ENCODE measurements around the gene MRPL54.
A peak's percentile ranks its signal among the peaks of the same experiment; 100 is the strongest.

MRPL54 gene

DNA sequence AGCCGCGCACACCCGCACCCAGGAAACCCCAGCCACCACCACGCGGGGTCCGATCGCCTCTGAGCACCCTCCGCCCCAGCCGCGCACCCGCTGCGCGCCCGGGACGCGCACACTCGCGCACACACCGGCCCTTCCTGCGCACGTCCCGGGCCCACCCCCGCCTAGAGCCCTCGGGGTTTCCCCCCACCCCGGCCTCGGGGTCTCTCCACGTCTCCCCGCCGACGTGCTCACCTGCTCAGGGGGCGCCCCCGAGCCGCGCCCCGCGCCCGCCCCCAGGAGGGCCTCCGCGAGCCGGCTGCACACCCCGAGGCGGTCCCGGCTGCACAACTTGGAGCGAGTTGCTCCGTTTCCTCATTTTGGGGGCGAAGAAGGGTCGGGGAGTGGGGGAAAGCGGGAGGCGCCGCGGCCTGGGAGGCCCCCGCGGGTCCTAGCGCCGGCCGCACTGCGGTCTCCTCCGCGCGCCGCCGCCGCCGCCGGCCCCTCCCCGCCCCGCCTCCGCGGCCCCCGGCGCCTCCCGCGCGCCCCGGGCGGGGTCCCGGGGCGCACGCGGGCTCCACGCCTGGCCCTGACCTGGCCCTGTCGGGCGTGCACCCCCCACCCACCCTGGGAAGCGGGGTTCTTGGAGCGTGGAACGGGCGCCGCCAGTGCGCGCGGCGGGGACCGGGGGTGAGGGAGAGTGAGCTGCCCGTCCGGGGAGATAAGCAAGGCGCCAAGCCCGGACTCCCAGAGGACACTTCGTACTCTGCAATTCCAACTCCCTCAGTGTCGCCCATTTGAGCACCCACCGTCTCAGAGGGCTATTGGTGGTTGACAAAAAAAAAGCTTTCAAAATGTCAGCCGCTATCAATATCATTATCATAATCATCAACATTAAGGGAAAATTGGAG is 23.7 kb downstream of the MRPL54 start, which contains the start of gene MATK:
MATK (minus strand) TSS at position 444 of the 887 bp plus-strand sequence. CDS start 1,246 bp downstream, outside the sequence.
- DNase-seq, result peak; percentile 46 to 52

DNA sequence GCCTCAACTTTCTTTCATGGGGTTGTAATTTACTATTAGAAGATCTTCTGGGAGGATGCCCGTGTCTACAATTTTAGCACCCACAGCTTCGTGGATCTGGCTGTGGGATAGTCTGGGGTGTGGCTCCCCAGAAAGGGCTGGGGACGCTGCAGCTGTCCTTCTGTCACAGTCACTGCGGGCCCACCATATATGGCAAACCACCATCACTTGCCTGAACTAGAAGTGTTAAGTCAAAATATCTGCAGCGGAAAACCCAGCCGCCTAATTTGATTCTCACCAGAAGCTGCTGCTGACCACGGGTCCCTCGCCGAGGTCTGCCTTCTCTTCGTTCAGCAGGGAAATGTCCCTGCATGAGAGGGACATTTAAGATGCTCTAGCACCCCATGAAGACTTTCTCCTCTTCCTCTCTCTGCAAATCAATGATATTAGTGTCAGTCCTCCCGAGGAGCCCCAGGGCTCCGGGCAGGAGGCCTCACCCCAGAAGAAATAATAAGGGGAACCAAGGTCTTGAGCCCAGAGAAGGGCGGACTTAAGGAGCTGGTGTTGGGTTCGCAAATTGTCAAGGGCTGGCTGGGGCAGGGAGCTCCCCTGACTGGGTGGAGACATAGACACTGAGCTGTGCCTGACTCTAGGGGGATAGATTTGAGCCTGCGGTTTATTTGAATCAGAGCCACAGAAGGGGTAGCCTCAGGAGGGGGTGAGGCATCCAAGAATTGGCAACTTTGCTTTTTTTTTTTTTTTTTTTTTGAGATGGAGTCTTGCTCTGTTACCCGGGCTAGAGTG is 26.7 kb downstream of the MRPL54 start:
- DNase-seq, result no peak

DNA sequence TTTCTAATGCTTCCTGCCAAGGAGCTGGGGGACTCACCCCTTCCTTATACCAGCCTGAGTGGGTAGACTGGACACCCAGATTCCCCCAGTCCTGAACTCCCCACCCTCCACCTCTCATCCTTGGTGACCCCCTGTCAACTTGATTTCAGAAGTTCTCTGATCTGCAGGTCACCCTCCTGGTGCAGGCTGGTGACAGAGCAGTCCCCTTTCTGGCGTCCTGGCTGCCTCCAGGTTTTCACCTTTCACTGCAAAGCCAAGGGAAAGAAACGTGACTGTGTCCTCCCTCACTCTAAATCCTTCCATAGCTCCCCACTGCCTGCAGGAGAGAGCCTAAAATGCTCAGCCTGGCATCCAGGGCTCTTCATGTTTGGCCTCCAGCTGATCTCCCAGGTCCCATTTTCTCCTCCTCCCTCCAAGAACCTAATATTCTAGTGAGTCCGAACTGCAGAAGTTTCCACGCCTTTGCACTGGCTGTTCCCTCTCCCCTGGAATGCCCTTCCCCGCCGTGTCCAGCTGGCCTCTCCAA is 27.8 kb downstream of the MRPL54 start:
- no peak for DNase-seq

DNA sequence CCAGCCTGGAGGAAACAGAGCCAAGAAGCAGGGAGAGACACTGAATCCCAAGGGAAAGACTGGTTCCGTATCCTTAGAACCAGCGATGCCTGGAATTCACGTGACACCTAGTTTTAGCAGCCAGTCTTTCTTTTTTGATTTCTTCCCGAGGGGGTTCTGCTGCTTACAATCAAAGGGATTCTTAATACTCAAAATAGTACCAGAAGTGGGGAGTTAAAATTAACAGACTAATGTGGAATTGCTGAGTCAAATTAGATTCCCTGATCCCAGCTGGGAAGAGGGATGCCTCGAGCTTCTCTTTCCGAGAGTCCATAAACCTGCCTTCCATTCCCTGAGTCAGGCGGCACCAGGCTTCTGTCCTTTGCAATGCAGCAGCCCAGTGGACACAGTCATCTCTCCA is 28.5 kb downstream of the MRPL54 start:
- DNase-seq, result no peak

DNA sequence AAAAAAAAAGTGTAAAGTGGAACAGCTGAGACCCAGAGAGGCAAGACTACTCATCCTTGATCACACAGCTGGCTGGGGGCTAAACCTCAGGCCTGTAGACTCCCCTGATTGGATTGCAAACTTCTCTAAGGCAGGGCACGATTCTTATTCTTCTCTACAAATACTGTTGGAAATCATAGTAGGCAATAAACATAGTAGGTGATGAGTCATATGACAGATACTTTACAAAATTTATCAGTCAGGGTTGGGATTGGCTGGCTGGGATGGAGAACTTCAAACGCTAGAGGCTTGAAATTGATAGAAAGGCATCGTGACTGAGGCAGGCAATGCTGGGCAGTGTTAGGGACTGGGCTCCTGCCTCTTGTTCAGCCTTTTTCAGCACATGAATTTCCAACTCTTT is 29.6 kb downstream of the MRPL54 start:
- no peak for DNase-seq

DNA sequence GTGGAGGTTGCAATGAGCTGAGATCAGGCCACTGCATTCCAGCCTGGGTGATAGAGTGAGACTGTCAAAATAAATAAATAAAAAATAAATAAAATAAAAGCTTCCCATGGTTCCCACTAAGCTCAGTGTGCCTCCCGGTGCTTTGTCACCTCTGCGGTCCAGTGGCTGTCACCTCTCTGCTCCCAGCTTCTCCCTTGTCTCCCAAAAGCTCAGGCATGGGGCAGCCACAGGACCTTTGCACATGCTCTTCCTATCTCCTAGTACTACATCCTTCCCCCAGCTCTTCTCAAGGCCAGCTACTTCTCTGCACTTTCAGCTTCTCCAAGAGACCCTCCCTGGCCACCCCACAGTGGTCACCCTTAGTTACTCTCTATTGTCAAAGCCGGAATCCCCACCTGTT is 31.3 kb downstream of the MRPL54 start:
- DNase-seq, result no peak

DNA sequence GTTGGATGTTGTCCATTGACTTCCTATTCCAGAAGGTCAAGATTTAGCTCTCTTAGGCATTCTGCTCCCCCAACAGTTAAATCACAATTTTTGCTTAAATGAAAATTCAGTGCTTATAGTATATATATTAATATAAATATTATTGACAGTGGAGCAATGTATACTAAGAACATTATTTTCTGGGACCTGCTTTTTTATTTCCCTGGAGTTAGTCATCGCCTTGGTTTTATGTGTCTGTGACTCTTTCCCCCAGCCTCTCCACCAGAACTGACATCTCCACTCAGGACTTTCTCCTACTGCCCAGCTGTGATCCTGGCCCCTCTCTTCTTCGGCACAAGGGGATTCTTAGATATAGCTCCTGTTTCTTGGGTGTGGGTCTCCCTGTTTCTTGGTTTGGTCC is 33.9 kb downstream of the MRPL54 start:
- no peak for DNase-seq

DNA sequence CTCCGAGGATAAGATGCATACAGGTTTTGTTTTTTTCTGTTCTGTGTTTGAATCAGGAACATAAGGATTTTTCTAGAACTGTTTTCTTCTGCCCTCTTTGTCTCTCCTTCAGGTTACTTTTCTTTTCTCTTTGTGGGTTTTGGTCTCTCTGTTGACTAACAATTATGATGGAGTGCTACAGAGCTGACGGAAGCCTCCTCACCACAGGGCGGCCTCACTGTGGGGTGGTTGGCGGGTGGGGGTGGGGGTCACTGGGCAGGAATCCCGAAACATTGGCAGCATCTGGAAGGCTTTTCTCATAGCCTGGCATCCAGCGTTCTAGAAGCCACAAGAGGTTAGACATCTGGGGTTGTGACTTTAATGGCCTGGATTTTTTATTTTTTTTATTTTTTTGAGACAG is 35.7 kb downstream of the MRPL54 start:
- no peak for DNase-seq

DNA sequence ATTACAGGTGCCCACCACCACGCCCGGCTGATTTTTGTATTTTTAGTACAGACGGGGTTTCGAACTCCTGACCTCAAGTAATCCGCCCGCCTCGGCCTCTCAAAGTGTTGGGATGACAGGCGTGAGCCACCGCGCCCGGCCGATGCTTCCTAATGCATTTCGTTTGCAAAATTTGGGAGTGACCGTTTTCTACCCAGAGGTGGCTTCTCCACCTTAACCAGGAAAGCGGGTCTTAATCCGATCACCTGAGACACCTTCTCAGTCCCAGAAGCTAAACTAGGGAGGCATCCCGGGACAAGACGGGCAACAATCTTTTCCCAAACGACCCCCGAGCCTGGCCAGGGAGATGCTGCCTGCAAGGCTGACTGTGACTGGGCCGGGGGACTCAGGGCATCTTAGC is 38.5 kb downstream of the MRPL54 start:
- DNase-seq, result no peak

DNA sequence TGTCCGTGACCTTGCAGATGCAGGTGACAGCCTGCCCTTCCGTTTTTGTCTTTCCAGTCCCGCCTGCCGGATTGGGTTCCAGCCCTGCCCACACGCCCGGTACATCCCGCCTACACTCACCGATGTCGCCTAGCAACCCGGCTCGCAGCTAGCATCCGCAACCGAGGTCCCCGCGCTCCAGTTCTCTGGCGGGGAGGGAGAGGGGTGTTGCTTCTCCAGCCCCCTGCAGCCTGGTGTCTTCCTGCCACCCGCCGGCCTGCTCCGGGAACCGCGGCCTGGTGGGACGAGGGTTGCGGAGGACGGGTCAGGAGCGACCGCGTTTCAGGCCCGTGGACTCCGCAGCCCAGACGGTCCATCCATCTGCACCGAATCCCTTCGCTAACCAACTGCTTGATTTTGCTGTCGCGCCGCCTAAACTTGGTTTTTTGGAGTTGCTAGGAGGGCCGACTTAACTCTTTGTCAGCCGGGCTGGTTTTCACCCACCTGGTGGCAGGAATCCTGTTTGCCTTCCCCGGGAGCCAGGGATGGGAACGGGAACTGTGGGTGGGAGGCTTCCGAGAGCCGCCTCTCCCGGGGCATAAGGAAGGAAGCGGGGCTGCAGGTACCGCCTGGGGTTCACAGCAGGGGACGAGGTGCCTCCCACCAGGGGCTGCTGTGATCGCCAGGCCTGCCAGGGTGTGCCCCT is 39.1 kb downstream of the MRPL54 start:
- DNase-seq, result peak; percentile 58 to 63

DNA sequence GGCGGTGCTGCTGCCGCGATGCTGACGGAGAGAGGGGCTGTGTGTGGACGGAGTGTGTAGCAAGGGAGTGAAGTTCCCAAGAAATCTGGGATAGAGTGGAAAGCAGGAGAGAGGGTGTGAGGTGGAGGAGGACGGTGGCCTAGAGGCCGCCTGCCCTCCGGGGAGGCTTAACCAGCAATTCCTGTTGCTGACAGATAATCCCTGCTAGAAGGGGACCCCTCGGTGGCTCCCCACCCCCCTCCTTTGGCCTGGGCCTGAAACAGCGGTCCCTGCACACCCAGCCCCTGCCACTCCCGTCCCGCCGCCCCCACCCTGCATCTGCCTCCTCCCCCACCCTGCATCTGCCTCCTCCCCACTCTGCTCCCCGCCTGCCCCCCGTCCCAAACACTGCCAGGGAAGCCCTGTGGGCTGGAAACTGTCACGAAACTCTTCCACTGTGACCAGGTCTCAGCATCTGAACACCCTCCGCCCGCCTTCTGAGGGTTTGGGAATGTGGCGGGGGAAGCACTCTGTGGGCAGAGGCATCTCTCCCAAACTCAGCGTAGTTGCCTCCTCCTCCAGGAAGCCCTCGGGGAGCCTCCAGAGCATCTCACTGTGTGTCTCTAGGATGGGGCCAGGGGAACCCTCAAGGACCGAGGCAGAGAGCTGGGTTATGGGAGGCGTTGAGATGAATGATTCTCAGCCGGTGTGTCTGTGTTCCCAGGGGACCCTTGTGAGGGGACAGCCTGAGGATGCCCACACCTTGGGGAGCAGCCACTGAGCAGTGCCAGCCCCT is 40.8 kb downstream of the MRPL54 start:
- no peak for DNase-seq

DNA sequence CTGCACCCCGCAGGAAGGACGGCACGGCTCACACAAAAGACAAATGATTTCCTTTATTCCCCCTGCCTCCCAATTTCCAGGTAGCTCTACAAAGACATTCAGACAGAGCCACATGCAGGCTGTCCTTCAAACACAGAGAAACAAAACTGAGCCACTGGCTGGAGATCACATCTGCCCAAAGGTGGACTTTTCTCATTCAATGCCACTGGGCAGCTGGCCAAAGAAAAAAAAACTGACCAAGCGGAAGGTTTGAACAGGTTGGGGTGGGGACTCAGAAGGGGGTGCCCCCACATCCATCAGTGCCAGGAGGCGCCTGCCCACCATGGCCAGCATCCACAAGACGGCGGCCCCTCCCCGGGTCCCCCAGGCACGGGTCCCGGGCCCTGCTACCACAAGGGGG is 41.5 kb downstream of the MRPL54 start:
- no peak for DNase-seq

DNA sequence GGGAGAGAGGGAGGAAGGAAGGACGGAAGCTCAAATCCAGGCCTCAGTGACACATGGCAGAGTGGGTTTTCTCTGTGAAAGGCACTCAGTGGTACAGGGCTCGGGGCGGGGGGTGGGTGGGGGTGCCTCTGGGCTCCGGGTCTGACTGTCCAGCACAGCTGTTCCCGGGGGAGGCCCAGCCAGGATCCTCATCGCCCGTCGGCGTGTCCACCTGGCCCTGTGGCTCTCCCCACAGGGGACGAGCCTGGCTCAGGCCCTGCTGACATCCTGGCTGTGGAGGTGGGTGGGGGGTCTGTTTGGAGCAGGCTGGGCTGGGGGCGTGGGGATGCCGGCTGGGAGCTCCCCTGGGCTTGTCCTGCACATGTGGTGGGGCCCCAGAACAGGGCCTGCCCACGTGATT is 41.9 kb downstream of the MRPL54 start:
- DNase-seq, result no peak

DNA sequence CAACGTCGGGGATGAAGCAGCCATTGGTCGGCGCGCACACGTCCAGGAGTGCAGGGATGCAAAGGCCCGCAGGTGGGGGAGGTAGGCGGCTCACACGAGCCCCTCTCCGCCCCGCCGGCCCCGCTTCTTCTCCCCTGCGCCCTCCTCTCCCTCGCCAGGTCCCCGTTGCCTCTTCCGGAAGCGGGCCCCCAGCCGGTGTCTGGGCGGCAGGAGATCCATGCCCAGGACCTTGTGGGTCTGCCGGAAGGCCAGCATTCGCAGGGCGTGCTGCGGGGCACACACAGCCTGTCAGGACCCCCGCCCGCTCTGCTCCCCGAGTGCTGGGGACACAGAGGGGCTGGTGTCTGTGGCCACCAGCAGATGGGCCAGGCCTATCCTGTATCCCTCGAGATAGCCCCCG is 43.4 kb downstream of the MRPL54 start:
- no peak for DNase-seq

DNA sequence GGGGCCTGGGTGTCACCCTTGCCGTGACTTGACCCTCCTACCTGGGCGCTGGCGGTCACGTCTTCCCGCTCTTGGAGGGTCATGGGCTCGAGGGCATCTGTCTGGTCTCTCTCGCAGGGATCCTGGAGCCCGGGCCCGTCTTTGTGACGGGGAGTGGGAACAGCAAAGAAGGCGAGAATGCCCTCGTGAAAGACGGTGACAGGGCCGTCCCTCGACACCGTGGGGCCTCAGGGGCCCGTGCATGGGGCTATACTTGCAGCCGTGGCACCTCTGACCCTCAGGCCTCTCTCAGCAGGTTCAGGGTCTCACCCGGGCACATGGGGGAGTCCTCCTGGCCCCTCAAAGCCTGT is 44.6 kb downstream of the MRPL54 start:
- no peak for DNase-seq

DNA sequence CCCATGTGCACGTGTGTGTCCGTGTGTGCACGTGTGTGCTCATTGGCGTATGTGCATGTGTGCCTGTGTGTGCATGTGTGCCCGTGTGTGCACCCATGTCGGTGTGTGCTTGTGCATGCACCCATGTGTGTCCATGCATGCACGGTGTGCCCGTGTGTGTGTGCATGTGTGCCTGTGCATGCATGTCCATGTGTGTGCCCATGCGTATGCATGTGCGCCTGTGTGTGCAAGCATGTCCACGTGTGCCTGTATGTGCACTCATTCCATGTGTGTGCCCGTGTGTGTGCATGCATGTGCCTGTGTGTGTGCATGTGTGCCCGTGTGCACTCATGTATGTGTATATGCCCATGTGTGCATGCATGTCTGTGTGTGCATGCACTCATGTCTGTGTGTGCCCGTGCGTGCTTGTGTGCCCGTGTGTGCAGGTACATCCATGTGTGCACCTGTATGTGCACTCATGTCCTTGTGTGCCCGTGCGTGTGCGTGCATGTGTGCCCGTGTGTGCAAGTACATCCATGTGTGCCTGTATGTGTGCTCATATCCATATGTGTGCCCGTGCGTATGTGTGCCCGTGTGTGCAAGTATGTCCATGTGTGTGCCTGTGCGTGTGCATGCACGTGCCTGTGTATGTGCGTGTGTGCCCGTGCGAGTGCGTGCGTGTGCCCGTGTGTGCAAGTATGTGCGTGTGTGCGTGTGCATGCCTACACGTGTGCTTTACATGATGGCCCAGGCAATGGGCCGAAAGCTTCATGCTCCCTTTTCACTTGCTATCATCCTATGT is 45.3 kb downstream of the MRPL54 start:
- no peak for DNase-seq

DNA sequence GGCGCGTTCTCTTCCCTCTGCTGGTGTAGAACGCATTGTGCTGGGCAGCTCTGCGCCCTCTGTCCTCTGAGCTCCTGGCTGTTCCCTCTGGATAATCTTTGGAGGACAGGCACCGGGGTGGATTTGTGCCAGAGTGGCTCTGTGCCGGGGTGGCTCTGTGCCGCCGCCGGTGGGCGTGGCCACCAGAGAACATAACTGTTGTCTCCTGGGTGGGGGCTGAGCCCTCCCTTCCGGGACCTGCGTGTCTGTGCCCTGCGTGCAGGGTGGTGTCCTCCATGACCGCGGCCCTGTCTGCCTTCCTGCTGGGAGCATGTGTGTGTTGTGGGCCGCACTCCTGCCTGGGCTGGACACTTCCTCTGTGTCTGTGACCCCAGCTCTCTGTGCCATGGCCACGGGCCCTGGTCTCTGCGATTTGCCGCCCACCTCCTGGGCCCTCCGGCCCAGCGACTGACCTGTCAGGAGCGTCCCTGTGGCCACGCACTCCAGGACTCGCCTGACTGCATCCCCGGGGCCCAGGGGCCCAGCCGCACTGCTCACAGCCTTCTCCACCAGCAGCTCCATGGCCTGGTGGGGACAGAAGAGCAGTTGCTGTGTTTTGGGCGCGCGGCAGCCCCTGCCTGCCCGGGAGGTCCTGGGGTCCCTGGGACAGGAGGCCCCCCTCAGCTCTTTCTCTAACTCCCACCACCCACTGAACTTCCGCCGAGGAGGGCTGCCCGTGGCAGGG is 46.1 kb downstream of the MRPL54 start:
- DNase-seq, result no peak

DNA sequence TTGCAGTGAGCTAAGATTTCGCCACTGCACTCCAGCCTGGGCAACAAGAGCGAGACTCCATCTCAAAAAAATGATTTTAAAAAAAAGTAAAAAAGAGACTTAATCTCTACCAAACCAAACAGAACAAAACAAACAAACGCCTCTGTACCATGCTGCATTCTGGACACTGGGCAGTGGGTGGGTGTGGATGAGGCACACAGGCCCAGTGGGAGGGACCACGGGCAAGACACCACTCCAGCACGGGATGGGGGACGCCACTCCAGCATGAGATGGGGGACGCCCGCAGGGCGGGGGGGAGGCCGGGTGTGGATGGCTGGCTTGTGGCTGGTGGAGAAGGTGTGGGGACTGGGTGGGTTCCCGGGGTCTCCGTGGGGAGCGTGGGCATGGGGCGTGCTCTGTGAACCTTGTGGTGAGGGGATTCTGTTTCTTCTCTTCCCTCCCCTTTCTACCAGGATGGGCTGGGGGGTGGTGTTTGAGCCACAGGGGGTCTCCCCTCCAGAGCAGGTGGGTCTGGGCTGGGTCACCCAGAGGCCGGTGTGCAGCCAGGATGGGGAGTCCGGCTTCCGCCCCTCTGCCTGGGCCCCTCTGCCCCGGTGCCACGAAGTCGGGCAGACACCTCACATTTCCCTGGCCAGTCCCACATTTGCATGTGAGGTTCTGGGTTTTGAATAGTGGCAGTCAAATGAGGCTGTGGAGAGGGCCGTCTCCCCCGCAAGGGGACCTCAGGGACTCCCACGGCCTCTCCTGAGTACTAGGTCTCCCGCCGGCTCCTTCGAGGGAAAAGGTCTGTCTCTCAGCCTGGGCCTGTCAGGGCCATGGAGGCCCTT is 47.6 kb downstream of the MRPL54 start:
- DNase-seq, result no peak

DNA sequence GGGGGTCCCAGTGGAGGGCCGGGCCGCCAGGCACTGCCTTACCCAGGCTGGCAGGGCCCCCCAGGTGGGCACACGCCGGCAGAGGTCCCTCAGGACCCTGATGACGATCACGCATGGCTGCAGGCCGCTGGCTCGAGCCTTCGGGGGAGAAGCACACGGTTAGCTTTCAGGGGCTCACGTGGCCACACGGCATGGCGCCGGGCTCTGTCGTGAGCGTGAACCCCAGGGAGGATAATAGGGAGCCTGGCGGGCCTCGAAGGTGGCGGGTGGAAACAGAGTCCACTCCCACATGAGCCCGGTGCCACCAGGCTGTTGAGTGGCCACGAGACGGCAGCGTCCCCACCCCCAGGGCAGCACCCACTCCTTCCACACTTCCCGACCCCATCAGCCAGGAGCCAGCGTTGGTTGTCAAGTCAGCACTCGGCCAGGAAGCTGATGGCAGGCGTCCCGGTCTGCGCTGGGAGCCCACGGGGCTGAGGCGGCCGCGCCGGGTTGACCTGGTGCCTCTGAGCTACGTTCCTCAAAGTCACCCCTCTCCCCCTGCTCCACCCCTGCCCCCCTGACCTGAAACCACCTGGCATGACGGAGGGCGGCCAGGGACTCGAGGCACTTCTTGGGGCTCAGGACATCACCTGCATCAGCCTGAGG is 48.4 kb downstream of the MRPL54 start:
- DNase-seq, result no peak

Data from stimulated activated CD4-positive, alpha-beta T cell treated with anti-CD3 and anti-CD28 coated beads, Interleukin-4, amount 100 ng/mL, for 4 hours (primary cell).